Smooth muscle cell (in vitro differentiated cells): ENCODE results near the gene ABCB7. TPM values are rescaled to one million over a fixed set of nuclear protein-coding genes. Genes with fewer than 3 reads are reported as not detected.
"Not testable (repeated sequence)": the region's sequence is repeated elsewhere in the genome, so short reads cannot be mapped to it uniquely, and the experiment has no call there.

Source experiments
- DNase-seq: peaks from one replicate; lab custom pipeline; 2025; ENCODE audit not compliant: unreplicated experiment; lab: John Stamatoyannopoulos, UW
- H2AFZ ChIP-seq: fragments of 200-600 bp; sonication (generic); 2 replicates; pipeline ENCODE4 v1.6.0; 2016; ENCODE audit warnings: antibody characterized with exemption, low read depth, mild to moderate bottlenecking
- H3F3A ChIP-seq: fragments of 200-600 bp; sonication (generic); 2 replicates; pipeline ENCODE4 v1.6.0; 2017; ENCODE audit warnings: antibody characterized with exemption, low read depth
- H3K27ac ChIP-seq: fragments of 200-600 bp; sonication (generic); 2 replicates; pipeline ENCODE4 v1.5.1; 2016; ENCODE audit warnings: low read depth, mild to moderate bottlenecking
- H3K27me3 ChIP-seq: fragments of 200-600 bp; sonication (generic); 2 replicates; pipeline ENCODE4 v1.6.1; 2016; ENCODE audit warnings: low read depth, mild to moderate bottlenecking
- H3K36me3 ChIP-seq: fragments of 200-600 bp; sonication (generic); 2 replicates; pipeline ENCODE4 v1.5.1; 2016; ENCODE audit warnings: low read depth
- H3K4me1 ChIP-seq: fragments of 200-600 bp; sonication (generic); 2 replicates; pipeline ENCODE4 v1.5.1; 2016; ENCODE audit warnings: low read depth
- H3K4me2 ChIP-seq: fragments of 200-600 bp; sonication (generic); 2 replicates; pipeline ENCODE4 v1.6.0; 2016; ENCODE audit warnings: mild to moderate bottlenecking
- H3K4me3 ChIP-seq: fragments of 200-600 bp; sonication (generic); 2 replicates; pipeline ENCODE4 v1.5.1; 2016; ENCODE audit warnings: mild to moderate bottlenecking
- H3K79me2 ChIP-seq: fragments of 200-600 bp; sonication (generic); 2 replicates; pipeline ENCODE4 v1.6.0; 2016; ENCODE audit warnings: low read depth, mild to moderate bottlenecking
- H3K9ac ChIP-seq: fragments of 200-600 bp; sonication (generic); 2 replicates; pipeline ENCODE4 v1.6.0; 2016; ENCODE audit warnings: low read depth
- H3K9me3 ChIP-seq: fragments of 200-600 bp; sonication (generic); replicated peaks from 2 replicates; pipeline ENCODE4 v1.5.1; 2016; ENCODE audit warnings: low read depth
- H4K20me1 ChIP-seq: fragments of 200-600 bp; sonication (generic); 2 replicates; pipeline ENCODE4 v1.6.0; 2016; ENCODE audit warnings: low read depth
- CTCF ChIP-seq: fragments of 200-600 bp; sonication (generic); IDR thresholded peaks from 2 replicates; pipeline ENCODE4 v1.5.1; 2017; ENCODE audit warnings: borderline replicate concordance, mild to moderate bottlenecking, antibody characterized with exemption; ENCODE audit not compliant: insufficient read depth, poor library complexity, severe bottlenecking
- WGBS: methylation state at CpG from one replicate; pipeline ENCODE4 v1.1.7; 2016; ENCODE audit warnings: low lambda C conversion rate; 5-methylcytosine and 5-hydroxymethylcytosine counted together
- polyA plus RNA-seq: library from polyadenylated mRNA; unstranded; fragments of >200 nt; fragmentation: Nextera tagmentation; extraction: Ambion mirVana; gene quantifications from 2 replicates; pipeline ENCODE4 v1.2.1, GENCODE V29; 2016
- total RNA-seq: library from RNA; depleted of rRNA; stranded (reverse); fragments of >200 nt; gene quantifications from 2 replicates; pipeline ENCODE4 v1.2.3, GENCODE V29; 2014

The ABCB7 gene
- total and polyA plus RNA-seq, 2 experiments from 2014 or later, result 9.7 to 30.7 TPM

DNA sequence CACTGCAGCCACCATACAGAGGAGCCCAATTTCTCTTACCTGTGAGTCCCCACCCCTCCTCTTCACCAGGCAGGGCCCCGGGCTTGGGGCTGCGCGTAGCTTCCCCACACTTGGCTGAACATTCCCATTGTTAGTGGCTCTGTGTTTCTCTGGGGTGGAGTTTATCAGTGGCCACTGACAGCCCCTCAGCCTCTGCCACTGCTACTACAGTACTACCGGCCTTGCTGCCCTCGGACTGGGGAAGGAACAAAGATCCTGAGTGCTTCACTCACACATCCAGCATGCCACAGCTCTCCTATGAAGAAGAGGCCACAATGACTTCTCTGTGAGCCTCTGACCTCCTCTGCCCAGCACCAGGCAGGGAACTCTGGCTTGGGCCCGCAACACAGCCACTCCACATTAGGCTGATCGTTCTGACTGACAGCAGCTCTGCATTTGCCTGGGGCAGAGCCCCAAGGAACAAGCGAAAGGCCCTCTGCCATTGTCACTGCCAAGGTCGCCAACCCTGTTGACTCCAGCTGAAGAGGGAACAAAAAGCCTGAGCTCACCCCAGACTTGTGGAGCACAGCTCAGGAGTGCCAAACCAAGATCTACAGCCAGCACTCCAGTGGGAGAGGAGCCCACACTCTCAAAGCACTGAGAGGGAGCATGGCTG is 24.0 kb downstream of the ABCB7 start:
- H3K4me1 ChIP-seq, result no peaks in the 10 kb centered on the region
- DNase-seq, result no peak
- no peak overlapping the region for H3K4me3 ChIP-seq
- TF ChIP-seq CTCF, result no peak
- peaks cover 7% of the 10 kb centered on the region for H4K20me1 ChIP-seq
- H3K27me3 ChIP-seq, result no peaks in the 10 kb centered on the region
- no peak overlapping the region for H3K9ac ChIP-seq
- no peaks in the 10 kb centered on the region for H3F3A ChIP-seq
- WGBS, result 85% methylated on average over 9 of the region's 9 CpGs
- peaks cover 19% of the 10 kb centered on the region for H3K79me2 ChIP-seq
- no peak overlapping the region for H2AFZ ChIP-seq
- no peaks in the 10 kb centered on the region for H3K9me3 ChIP-seq
- H3K27ac ChIP-seq, result no peak overlapping the region
- no peaks in the 10 kb centered on the region for H3K36me3 ChIP-seq
- H3K4me2 ChIP-seq, result no peak overlapping the region

- 92% methylated on average over 4 of the region's 4 CpGs for WGBS
- H3K27me3 ChIP-seq, result not testable (repeated sequence)
Observed at GRCh38 chrX:75129069-75129468, 27.0 kb downstream of the ABCB7 start.

GRCh38 chrX:75118296-75118695 is 37.8 kb downstream of the ABCB7 start:
- H3K4me2 ChIP-seq, result no peak overlapping the region
- no peak for DNase-seq

More at GRCh38 chrX:75129069-75129468, 27.0 kb downstream of the ABCB7 start:
- not testable (repeated sequence) for H3K79me2 ChIP-seq, DNase-seq, H3K36me3 ChIP-seq, H3K4me1 ChIP-seq, H3K9me3 ChIP-seq, H3K27ac ChIP-seq, H2AFZ ChIP-seq, H3F3A ChIP-seq, H3K9ac ChIP-seq, H4K20me1 ChIP-seq, H3K4me2 ChIP-seq, H3K4me3 ChIP-seq

More at GRCh38 chrX:75118296-75118695, 37.8 kb downstream of the ABCB7 start:
- H3K4me1 ChIP-seq, result no peaks in the 10 kb centered on the region
- no peaks in the 10 kb centered on the region for H3F3A ChIP-seq
- no peak overlapping the region for H3K4me3 ChIP-seq
- H3K27ac ChIP-seq, result no peak overlapping the region
- TF ChIP-seq CTCF, result no peak
- no peak overlapping the region for H3K9ac ChIP-seq
- no peak overlapping the region for H2AFZ ChIP-seq
- no peaks in the 10 kb centered on the region for H3K36me3 ChIP-seq
- 59% methylated on average over 2 of the region's 2 CpGs for WGBS
- H3K79me2 ChIP-seq, result no peaks in the 10 kb centered on the region
- H4K20me1 ChIP-seq, result no peaks in the 10 kb centered on the region
- no peaks in the 10 kb centered on the region for H3K9me3 ChIP-seq
- H3K27me3 ChIP-seq, result no peaks in the 10 kb centered on the region
